Astrocyte of the cerebellum (primary cell): ENCODE measurements around the gene SKOR1.

Source experiments
- DNase-seq: peaks from one replicate; pipeline ENCODE4 v3.0.0-alpha.2; 2011; ENCODE audit warnings: low read depth
- H3K4me3 ChIP-seq: 2 replicates; pipeline ENCODE4 v1.5.1; 2011; ENCODE audit warnings: mild to moderate bottlenecking, low read depth, low read length, moderate library complexity
- in situ Hi-C: cut with HindIII; loops from 2 replicates; pipeline ENCODE4 v1.10.0; 2017; ENCODE audit warnings: low sequenced_read_pairs
- TF ChIP-seq, protein P1 (sequence below): IDR thresholded peaks from 2 replicates; pipeline ENCODE4 v1.5.1; 2012; ENCODE audit warnings: low read length, low read depth, moderate library complexity, mild to moderate bottlenecking; ENCODE audit errors: missing control alignments

The SKOR1 gene

DNA sequence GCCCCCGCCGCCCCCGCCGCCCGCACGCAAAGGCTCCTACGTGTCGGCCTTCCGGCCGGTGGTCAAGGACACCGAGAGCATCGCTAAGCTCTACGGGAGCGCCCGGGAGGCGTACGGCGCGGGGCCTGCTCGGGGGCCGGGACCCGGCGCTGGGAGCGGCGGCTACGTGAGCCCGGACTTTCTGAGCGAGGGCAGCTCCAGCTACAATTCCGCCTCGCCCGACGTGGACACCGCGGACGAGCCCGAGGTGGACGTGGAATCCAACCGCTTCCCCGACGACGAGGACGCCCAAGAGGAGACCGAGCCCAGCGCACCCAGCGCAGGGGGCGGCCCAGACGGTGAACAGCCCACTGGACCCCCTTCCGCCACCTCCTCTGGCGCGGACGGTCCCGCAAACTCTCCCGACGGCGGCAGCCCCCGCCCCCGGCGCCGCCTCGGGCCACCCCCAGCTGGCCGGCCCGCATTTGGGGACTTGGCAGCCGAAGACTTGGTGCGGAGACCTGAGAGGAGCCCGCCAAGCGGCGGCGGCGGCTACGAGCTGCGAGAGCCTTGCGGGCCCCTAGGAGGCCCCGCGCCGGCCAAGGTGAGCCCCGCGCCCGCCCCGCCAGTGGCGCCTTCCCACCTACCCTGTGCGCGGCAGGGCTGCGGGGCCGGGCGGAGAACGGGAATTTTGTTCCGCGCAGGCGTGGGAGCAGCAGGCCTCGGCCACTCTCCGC, 2.4 kb downstream of the SKOR1 start:
- H3K4me3 ChIP-seq: no peak overlapping the region
- DNase-seq: no peak
- in situ Hi-C loops: no loop called here
- TF ChIP-seq, protein P1, sequence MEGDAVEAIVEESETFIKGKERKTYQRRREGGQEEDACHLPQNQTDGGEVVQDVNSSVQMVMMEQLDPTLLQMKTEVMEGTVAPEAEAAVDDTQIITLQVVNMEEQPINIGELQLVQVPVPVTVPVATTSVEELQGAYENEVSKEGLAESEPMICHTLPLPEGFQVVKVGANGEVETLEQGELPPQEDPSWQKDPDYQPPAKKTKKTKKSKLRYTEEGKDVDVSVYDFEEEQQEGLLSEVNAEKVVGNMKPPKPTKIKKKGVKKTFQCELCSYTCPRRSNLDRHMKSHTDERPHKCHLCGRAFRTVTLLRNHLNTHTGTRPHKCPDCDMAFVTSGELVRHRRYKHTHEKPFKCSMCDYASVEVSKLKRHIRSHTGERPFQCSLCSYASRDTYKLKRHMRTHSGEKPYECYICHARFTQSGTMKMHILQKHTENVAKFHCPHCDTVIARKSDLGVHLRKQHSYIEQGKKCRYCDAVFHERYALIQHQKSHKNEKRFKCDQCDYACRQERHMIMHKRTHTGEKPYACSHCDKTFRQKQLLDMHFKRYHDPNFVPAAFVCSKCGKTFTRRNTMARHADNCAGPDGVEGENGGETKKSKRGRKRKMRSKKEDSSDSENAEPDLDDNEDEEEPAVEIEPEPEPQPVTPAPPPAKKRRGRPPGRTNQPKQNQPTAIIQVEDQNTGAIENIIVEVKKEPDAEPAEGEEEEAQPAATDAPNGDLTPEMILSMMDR: no peak

DNA sequence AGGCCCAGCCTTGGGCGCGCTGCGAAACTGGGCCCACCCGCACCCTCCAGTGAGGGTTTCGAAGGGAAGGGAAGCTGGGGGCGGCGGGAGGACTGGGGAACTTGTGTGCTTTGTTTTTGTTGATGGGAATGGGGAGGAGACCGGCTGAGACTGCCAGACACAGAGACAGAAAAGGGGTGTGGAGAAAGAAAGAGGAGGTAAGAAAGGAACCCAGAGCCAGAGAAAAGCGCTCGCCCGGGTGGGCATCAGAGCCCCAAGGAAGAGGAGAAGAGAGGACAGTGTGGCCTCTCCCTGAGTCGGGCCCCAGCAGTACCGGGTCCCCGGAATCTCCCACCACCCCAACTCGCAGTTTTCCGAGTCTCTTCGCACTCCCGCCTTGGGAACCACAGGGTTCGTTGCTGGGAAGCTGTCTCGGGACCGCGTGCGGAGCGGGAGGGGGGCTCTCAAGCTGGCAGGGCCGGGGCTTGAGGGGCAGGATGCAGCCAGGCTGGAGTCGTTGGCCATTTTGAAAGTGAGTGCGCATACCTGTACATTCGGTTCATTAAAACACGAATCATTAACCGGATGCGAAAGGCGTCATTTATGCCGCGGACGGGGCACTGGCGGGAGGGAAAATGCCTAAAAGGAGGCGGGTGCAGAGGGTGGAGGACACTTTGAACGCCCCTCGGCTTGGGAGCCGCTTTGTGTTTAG, 3.1 kb downstream of the SKOR1 start:
- TF ChIP-seq, protein P1: no peak
- in situ Hi-C loops: no loop called here
- no peak overlapping the region for H3K4me3 ChIP-seq
- DNase-seq: no peak

DNA sequence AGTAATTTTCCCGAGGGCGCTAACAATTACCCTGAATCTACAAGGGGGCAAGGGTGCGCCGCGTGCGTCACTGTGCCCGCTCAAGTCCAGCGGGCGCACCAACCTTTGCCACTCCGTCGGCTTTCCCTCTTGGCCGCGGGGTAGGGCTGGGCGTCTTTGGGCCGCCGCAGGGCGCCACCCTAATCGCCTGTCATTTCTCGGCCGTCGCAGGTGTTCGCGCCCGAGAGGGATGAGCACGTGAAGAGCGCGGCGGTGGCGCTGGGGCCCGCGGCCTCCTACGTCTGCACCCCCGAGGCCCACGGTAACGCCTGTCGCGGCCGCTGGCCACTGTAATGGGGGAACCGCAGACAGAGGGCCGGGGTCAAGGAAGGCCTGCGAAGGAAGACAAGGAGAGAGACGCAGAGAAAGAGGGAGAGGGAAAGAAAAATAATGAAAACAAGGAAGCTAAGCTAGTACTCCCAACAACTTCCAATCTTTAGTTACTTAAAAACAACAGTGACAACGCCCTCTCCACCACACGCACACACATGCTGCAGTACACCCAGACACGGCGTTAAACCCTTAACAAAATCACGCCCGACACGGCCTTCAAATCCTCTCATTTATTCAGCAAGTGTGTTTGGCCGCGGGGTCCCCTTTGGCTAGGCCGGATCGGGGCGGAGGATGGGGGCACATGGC, 3.8 kb downstream of the SKOR1 start:
- no peak for DNase-seq
- in situ Hi-C loops: no loop called here
- no peak overlapping the region for H3K4me3 ChIP-seq
- TF ChIP-seq, protein P1: no peak

DNA sequence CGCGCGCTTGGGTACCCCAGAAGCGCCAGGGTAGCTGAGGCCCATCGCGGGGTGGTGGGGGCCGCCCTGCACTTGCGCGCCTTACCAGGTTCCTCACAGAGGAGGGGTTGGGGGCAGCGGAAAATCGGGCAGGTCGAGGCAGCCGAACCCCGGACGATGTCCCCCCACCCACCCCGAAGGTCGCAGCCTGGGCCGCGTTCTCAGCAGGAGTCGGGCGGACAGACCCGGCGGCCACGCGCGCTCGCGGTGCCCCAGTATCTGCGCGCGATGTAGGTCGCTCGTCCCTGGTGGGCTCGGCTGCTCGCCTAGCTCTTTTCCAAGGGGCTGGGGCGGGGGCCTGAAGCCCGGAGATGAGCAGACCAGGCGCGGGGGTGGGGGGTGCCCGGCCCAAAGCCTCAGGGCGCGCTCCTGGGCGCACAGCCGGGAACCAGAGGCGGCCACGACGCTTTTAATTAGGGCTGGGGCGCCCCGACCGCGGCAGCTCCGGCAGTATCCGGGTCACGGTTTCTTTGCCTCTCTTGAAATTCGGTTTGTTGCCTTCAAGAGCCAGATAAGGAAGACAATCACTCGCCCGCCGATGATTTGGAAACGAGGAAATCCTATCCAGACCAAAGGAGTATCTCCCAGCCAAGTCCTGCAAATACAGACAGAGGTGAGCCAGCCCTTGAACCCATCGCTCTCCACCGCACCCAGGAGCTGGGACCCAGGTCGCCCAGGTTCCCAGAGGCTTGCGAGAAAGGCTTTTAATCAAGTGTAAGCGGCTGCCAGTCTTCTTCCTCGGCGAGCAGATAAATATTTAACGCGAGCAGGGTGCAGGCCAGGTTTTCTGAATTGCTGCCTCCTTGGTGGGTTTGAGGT, 4.6 kb downstream of the SKOR1 start:
- DNase-seq: no peak
- H3K4me3 ChIP-seq: no peak overlapping the region
- TF ChIP-seq, protein P1: no peak
- in situ Hi-C loops: no loop called here

DNA sequence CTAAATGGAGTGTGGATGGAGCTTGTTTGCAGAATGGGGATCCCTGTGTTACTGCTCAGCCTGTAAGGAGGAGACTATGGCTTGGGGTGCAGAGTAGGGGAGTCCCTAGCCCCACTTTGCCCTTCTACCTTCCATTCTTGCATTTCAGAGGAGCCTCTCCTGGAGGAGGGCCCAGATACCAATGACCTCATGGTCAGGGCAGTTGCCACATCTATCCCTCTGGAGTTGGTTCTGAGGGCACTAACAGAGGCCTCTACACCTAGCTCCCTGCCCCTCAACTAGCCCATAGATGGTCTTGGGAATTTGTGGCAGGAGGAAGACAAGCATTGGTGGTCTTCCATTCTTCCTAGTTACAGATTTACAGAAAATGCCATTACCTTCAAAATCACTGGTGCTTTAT, 6.1 kb downstream of the SKOR1 start:
- DNase-seq: no peak
- H3K4me3 ChIP-seq: no peak overlapping the region
- TF ChIP-seq, protein P1: no peak
- in situ Hi-C loops: no loop called here

DNA sequence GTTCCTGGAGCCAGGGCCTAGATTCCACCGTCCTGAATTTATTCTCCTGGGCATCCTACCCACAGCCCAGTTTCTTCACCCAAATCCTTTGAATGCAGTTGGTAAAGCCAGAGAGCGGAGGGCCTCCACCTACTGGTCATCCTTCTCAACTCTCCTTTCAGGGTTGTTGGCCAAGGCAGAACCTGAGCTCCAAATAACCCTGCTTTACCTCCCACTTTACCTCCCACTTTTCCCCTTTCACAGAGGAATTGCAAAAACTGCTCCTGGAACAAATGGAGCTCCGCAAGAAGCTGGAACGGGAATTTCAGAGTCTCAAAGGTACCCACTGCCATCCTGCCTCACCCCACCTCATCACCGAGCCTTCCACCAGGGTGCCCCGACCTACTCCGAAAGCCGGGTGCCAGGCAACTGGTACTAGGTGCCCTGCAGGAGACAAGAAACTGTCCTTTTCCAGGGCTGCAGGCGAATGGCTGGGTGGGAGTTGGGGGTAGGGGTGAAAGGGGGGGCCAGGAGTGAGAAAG, 6.8 kb downstream of the SKOR1 start:
- TF ChIP-seq, protein P1: peak; percentile 51
- DNase-seq: no peak
- in situ Hi-C loops: no loop called here
- no peak overlapping the region for H3K4me3 ChIP-seq
